ENCODE results near the gene PITX3. TPM values are rescaled to one million over a fixed set of nuclear protein-coding genes. Genes with fewer than 3 reads are reported as not detected.

PITX3 gene
- total and polyA plus RNA-seq, 8 donors, result not detected

DNA sequence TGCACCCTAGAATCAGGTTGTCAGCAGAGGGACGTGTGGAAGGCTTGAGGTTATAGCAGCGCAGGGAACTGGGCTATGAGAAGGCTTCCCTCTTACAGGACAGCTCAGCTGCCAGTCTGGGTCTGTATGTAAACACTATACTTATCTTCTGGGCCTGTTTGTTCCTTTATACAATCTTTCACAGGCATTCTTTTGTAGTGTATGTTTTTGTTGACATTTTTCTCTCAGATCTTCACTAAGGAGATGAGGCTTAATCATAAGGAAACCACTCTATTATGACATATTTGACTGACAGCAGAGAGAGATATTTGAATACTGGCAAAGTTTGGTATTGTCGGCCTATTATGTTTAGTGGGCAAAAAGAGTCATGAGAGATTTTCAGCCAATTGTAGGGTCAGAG lies 4.9 kb upstream of the PITX3 start:
- Histone ChIP-seq H3K9me3 (no peaks in the 10 kb centered on the region), H3K36me3 (peaks cover 0 to 6% (median 0%) of the 10 kb centered on the region in 4 donors), H3K27me3 (peaks cover 0 to 5% (median 4%) of the 10 kb centered on the region in 3 donors), H3K27ac (peak overlapping the region in 4 of 5 donors; percentile 86 to 94 (median 92)), H3K4me1 (peaks cover 29 to 75% (median 59%) of the 10 kb centered on the region in 4 donors), H3K4me3 (peak overlapping the region; percentile 74 to 96 (median 91))
- TF ChIP-seq, protein P1, sequence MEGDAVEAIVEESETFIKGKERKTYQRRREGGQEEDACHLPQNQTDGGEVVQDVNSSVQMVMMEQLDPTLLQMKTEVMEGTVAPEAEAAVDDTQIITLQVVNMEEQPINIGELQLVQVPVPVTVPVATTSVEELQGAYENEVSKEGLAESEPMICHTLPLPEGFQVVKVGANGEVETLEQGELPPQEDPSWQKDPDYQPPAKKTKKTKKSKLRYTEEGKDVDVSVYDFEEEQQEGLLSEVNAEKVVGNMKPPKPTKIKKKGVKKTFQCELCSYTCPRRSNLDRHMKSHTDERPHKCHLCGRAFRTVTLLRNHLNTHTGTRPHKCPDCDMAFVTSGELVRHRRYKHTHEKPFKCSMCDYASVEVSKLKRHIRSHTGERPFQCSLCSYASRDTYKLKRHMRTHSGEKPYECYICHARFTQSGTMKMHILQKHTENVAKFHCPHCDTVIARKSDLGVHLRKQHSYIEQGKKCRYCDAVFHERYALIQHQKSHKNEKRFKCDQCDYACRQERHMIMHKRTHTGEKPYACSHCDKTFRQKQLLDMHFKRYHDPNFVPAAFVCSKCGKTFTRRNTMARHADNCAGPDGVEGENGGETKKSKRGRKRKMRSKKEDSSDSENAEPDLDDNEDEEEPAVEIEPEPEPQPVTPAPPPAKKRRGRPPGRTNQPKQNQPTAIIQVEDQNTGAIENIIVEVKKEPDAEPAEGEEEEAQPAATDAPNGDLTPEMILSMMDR (IDR thresholded peaks at IDR 0.05), result no peak
- TF ChIP-seq POLR2AphosphoS5 (IDR thresholded peaks at IDR 0.05), result no peak
- TF ChIP-seq EP300 (IDR thresholded peaks at IDR 0.05), result no peak
- no peak for TF ChIP-seq POLR2A (IDR thresholded peaks at IDR 0.05)
- WGBS, 5 donors, result 7 to 19% (median 14%) methylated on average over 3 of the region's 3 CpGs
- DNase-seq, result peak in 1 of 2 donors; percentile 39
- intact Hi-C loops (cut with DNase I; ENCODE audit: low total_unique reads), result no loop called here

DNA sequence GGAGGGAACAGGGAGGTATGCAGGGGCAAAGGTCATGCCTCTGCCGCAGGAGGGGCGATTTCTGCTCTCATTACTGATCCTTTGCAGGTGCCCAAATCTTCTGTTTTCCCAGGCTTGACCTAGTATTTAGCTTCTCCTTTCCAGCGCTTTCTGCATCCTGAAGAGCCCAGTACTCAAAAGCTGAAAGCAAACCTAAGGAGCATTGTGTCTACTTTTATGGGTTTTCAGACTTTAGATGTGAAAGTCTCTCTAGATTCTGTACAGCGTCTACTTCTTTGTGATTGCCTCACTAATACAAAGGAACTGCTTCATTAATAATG lies 4.6 kb upstream of the PITX3 start:
- no peak for DNase-seq
- TF ChIP-seq EP300 (IDR thresholded peaks at IDR 0.05) (no peak), POLR2AphosphoS5 (IDR thresholded peaks at IDR 0.05) (no peak), POLR2A (IDR thresholded peaks at IDR 0.05) (no peak)
- TF ChIP-seq, protein P1 (IDR thresholded peaks at IDR 0.05), result no peak
- Histone ChIP-seq H3K27ac (peak overlapping the region; percentile 86 to 94 (median 92)), H3K9me3 (no peaks in the 10 kb centered on the region), H3K4me1 (peaks cover 32 to 77% (median 62%) of the 10 kb centered on the region in 4 donors), H3K36me3 (peaks cover 0 to 3% (median 0%) of the 10 kb centered on the region in 4 donors), H3K27me3 (peaks cover 0 to 9% (median 7%) of the 10 kb centered on the region in 3 donors), H3K4me3 (peak overlapping the region; percentile 74 to 96 (median 91))
- 0 to 2% (median 1%) methylated on average over 4 of the region's 4 CpGs for WGBS, 5 donors
- intact Hi-C loops (cut with DNase I; ENCODE audit: low total_unique reads), result no loop called here

DNA sequence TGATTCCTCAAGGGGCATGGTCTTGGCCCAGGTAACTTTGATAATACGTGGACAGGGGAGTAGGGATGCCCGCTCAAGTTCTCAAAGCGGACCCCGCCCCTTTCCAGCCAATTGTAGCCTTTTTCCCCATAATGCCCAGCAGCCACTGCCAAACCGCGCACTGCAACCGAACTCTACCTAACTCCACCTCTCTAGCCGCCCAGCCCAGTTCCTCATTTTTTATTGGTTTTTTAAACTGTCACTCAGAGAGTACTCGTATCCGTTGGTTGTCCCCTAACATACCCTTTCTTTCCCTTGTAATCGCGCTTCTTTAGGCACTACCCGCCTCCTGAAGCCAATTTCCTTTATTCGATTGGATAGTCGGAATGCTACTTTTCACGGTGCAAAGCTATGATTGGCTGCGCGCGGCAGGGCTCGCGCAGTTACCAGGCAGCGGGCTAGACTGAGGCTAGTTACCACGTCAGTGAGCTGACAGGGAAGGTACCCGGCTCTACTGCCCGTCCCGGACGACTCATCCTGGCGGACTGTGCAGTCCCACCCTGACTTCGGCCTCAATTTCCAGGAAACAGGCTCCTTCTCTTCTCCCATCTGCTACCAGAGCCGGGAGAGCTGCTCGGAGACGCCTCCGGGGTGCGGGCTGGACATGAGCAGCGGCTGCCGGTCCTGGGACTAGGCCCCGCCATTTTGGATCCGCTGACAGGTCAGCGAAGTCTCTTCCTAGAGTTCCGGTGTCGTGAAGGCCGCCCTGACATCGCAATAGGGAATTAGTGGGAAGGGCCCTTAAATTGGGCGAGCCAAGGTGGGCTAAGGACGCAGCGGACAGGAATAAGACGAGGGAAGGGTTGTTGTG lies 4.0 kb upstream of the PITX3 start, which contains the start of gene GBF1:
TSS of gene GBF1 (plus strand) at position 451 of the 850 bp plus-strand sequence. CDS start 13,407 bp downstream, outside the sequence.
- peaks cover 0 to 15% (median 13%) of the 10 kb centered on the region in 3 donors for H3K27me3 ChIP-seq
- no peaks in the 10 kb centered on the region for H3K9me3 ChIP-seq
- DNase-seq, result peak; percentile 93 to 99
- H3K27ac ChIP-seq, result peak within 1 kb of the TSS; percentile 86 to 94 (median 92)
- H3K4me1 ChIP-seq, result peaks cover 37 to 77% (median 65%) of the 10 kb centered on the region in 4 donors
- peak within 1 kb of the TSS; percentile 74 to 96 (median 91) for H3K4me3 ChIP-seq
- peak; percentile 91 to 99 (median 99) for TF ChIP-seq POLR2AphosphoS5 (IDR thresholded peaks at IDR 0.05)
- TF ChIP-seq, protein P1 (IDR thresholded peaks at IDR 0.05), result no peak
- TF ChIP-seq EP300 (IDR thresholded peaks at IDR 0.05), result no peak
- peak in 2 of 4 donors; percentile 95 for TF ChIP-seq POLR2A (IDR thresholded peaks at IDR 0.05)
- intact Hi-C loops (cut with DNase I; ENCODE audit: low total_unique reads), result no loop called here
- H3K36me3 ChIP-seq, result peaks cover 0 to 3% (median 0%) of the 10 kb centered on the region in 4 donors
- WGBS, 5 donors, result 0 to 1% (median 0%) methylated on average over 34 to 47 of the region's 47 CpGs

DNA sequence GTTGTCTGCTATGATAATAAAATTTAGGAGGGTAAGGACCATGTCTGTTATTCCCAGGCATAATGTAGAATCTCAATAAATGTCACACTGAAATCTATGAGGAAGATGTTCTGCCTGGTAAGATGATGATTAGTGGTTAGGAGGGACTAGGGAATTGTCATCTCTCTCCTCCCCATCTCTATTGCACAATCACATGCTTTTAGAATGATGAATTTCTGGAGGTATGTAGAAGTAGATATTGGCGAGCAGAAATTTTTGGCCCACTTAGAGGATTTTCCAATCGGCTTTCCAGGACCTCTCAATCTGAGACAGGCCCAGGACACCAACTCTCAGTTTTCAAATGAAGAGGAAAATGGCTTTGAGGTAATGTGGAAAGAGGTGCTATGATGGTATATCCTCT lies 2.0 kb upstream of the PITX3 start:
- H3K4me1 ChIP-seq, result peaks cover 36 to 59% (median 54%) of the 10 kb centered on the region in 4 donors
- intact Hi-C loops (cut with DNase I; ENCODE audit: low total_unique reads), result no loop called here
- WGBS, 5 donors, result 70 to 91% (median 83%) methylated on average over 2 of the region's 2 CpGs

More for the DNA sequence above, 2.0 kb upstream of the PITX3 start:
- no peaks in the 10 kb centered on the region for H3K9me3 ChIP-seq
- no peaks in the 10 kb centered on the region for H3K36me3 ChIP-seq
- no peak overlapping the region for H3K4me3 ChIP-seq
- peaks cover 0 to 22% (median 15%) of the 10 kb centered on the region in 3 donors for H3K27me3 ChIP-seq
- TF ChIP-seq, protein P1 (IDR thresholded peaks at IDR 0.05), result no peak
- TF ChIP-seq POLR2A (IDR thresholded peaks at IDR 0.05) (no peak), EP300 (IDR thresholded peaks at IDR 0.05) (no peak), POLR2AphosphoS5 (IDR thresholded peaks at IDR 0.05) (no peak)
- DNase-seq, result no peak
- H3K27ac ChIP-seq, result no peak overlapping the region
